HG03457 (cell line): ENCODE measurements around the gene SGK2.

Experiments used
- ATAC-seq: cut with Tn5 transposase; IDR thresholded peaks from one replicate; pipeline ENCODE4 v1.9.1; 2021; ENCODE audit warnings: moderate number of reproducible peaks; ENCODE audit not compliant: unreplicated experiment

SGK2 gene

GRCh38 chr20:43536041-43536816, 22.6 kb upstream of the SGK2 start:
- no peak for ATAC-seq

DNA sequence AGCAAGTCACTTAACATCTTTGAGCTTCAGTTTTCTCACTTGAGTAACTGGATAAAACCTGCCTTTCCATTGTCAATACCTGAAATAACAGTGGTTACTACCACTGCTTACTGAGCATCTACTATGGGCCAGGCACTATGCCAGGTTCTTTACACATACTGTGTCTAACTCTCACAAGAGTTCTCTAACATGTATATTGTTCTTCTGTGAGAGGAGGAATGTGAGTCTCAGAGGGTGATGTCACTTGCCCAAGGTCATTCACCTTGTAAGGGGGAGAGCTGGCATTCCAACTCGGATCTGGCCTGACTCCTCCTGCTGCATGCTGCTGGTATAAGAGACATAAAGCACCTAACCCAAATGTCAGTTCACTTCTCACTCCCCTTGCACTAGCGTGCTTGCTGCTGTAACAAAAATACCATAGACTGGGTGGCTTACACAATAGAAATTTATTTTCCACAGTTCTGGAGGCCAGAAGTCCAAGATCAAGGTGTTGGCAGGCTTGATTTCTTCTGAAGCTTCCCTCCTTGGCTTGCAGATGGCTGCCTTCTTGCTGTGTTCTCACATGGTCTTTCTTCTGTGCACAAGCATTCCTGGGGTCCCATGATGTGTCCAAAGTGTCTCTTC, 21.9 kb upstream of the SGK2 start:
- no peak for ATAC-seq

DNA sequence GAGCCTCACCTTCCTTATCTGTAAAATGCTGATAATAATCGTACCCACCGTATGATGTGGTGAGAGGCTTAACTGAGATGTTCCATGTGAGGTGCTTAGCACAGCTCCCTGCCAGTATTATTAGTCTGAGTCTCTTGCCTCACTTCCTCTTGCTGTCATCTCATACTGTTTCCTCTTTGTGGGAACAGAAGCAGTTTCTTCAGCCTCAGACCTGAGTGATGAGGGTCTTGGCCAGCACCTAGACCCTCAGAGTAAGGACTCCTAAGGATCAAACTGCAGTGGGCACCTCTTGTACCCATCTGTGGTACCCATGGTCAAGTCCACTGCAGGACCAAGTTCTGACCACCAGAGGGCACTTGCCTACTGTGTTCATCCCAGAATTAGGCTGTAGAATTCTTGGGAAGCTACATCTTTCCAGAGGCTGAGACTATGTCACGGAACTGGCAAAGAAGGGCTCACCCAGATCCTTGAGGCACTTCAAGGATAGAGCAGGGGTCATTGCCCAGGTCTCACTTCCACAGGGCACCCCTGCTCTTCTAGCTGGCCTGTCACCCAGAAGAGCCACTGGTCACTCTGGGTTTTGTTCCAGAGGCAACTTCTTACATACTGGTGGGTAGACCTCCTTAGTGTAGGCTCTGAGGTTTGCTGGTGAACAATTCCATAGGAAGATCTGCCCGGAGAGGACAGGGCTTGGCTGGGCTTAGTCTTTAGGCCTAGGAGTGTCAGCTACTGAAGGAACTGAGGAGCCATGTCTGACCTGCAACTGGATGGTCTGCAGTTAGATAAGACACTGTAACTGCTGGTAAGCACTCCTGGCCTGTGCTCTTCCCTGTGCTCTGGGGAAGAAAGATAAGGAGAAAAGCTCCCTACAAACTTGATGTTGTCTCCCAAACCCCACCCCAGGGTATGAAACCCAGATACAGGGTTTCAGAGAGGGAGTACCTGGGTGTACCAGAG, 20.6 kb upstream of the SGK2 start:
- no peak for ATAC-seq

DNA sequence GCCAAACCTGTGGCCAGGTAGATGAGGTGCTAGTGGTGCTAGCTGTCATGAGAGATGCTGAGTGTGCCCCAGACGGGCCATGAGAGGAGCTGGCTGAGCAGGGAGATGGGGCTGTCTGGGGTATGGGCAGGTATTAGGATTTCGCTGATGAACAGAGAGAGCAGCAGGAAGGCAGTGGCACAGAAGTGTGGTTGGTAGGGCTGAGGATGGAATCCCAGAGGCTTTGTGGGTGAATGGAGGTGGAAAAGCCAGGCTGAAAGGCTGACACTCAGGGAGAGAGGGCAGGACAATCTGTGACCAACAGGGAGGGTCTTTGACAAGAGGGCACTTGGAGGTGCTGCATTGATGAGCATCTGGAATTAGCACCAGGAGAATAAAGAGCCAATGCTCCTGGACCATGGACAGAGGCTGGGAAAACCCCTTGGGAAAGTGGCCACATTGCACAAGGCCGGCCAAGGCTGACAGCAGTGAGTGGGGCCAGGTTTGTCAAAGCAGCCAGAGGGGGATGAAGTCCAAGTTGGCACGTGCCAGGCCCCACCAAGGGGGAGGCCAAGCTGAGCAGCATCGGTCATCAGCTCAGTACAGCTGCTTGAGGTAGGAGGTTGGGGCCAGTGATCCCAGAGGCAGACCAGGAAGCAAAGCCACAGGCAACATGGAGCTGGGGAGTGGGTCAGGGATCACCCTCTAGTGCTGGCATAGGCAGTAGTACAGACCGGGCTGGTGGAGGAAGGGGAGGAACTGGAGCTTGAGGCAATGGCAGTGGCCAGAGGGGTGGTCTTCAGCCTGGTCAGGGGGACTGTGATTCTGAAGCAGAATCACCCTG, 19.7 kb upstream of the SGK2 start:
- ATAC-seq: no peak

GRCh38 chr20:43539975-43540672, 18.7 kb upstream of the SGK2 start:
- ATAC-seq: no peak

DNA sequence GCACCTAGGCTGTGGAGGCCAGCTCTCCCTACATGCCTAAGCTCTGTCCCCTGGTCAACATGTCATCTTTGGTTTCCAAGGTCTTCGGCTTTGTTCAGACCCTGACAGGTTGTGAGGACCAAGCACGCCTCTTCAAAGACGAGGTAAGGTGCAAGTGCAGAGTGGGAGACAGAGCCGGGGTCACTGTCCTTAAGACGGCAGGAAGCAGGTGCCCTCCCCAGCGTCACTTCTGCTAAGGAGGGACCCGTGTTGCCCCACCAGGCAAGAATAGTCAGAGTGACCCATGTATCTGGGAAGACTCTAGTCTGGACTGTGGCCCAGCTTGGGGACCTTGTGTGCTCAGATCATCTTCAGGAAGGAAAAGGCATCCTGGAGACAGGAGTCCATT, 18.2 kb upstream of the SGK2 start:
- ATAC-seq: no peak

GRCh38 chr20:43541214-43541613, 17.6 kb upstream of the SGK2 start:
- ATAC-seq: no peak

GRCh38 chr20:43542161-43542560, 16.7 kb upstream of the SGK2 start:
- ATAC-seq: no peak

DNA sequence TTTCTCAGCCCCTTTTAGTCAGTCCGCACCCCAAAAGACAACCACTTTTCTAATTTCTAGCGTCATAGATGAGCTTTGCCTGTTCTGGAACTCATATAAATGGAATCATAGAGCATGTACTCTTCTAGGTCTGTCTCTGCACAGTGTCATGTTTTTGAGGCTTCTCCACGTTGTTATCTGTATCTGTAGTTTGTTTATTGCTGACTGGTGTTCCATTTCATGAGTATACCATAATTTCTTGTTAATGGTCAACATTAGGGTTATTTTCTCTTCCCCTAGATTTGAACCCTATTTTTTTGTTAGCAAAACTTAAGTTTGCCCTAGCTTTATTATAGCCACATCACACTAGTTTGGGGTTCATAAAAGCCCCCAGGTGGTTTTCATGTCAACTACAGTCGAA, 16.2 kb upstream of the SGK2 start:
- ATAC-seq: no peak

GRCh38 chr20:43543138-43543537, 15.7 kb upstream of the SGK2 start:
- no peak for ATAC-seq

DNA sequence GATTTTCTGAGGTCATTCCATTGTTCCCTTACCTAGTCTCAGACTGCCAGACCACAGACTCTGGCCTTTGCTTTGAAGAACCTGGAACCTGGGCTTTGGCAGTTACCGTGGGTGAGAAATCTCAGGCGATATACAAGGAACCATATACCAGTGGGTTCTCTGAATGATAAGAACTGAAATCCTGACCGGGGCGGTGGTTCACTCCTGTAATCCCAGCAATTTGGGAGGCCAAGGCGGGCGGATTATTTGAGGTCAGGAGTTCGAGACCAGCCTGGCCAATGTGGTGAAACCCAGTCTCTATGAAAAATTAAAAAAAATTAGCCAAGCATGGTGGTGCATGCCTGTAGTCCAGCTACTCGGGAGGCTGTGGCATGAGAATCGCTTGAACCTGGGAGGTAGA, 14.3 kb upstream of the SGK2 start:
- no peak for ATAC-seq

GRCh38 chr20:43545837-43546578, 12.8 kb upstream of the SGK2 start:
- ATAC-seq: no peak

DNA sequence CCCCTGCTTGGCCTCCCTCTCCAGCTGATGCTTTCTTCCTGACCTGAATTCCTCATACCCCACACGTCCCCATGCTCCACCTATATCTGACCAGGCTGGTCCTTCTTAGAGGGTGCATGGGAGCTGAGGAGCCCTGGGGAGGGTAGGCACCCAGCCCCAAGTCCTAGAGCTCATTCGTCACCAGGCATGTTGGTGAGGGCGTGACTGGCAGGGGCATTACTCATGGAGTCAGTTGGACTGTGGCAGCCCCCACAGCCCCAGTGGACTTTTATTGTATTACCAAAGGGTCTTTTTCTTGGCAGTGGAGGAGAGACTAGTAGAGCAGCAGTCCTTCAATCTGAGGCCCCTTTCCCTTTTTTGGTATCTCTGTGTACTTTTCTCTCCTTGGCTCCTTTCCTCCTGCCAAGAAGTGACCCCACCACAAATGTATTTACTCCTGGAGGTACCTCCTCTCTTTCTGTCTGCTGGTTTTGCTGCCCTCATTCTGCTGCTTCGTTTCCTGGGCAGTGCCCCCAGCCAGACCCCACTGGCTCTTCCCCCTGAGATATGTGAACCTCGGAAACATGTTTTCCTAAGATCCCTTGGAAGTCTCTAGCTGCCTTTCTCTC, 10.4 kb upstream of the SGK2 start:
- ATAC-seq: no peak

- no peak for ATAC-seq
Observed at GRCh38 chr20:43549416-43550065, 9.3 kb upstream of the SGK2 start.

DNA sequence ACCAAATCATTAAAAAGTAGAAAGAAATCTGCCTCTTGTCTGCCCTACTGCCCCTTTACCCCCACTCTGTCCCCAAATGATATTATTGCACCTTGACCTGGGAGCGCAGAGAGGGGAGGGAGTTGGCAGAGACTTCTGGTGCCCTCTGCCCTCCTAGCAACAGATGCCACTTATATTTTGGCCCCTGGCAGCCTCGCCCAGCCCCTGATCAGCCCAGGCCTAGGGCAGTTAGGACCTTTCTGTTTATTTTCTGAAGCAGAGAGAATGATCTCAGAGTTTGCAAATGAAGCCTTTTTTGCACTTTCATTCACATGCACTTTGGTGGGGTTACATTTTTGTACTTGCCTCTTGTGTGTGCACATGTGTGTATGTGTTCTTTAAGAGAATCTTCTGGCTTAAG, 8.4 kb upstream of the SGK2 start:
- no peak for ATAC-seq

DNA sequence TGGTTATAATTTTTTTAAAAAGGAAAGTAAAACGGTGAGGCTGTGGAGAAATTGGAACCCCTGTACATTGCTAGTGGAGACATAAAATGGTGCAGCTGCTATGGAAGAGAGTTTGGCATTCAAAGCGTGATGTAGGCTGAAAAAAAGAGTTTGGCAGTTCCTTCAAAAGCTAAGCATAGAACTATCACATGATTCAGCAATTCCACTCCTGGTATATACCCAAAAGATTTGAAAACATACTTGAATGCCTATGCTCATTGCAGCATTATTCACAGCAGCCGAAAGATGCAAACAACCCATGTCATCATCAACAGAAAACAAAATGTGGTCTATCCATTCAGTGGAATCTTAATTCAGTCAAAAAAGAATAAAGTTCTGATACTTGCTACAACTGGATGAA, 4.5 kb upstream of the SGK2 start:
- ATAC-seq: no peak

- ATAC-seq: no peak
Observed at GRCh38 chr20:43559147-43559987, 540 bp downstream of the SGK2 start.

- ATAC-seq: no peak
Observed at GRCh38 chr20:43560974-43561373, 2.1 kb downstream of the SGK2 start.
